NCI-H1048 (cell line): ENCODE measurements around the gene SUV39H1.
"Not testable (repeated sequence)": the region's sequence is repeated elsewhere in the genome, so short reads cannot be mapped to it uniquely, and the experiment has no call there.

Source experiments
- DNase-seq: peaks from one replicate; lab custom pipeline; 2025; lab: John Stamatoyannopoulos, UW

The SUV39H1 gene

DNA sequence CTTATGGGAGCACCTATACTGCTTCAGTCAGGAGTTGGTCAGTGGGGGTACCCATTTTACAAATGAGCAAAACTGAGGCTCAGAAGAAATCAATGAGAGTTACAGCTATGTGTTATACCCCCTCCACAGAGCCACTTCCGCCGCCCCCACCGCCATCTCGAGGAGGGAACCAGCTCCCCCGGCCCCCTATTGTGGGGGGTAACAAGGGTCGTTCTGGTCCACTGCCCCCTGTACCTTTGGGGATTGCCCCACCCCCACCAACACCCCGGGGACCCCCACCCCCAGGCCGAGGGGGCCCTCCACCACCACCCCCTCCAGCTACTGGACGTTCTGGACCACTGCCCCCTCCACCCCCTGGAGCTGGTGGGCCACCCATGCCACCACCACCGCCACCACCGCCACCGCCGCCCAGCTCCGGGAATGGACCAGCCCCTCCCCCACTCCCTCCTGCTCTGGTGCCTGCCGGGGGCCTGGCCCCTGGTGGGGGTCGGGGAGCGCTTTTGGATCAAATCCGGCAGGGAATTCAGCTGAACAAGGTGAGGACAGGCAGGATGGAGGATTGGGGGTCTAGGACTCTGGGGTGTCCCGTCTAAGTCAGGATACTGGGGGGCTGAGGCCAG lies 7.9 kb upstream of the SUV39H1 start:
- DNase-seq, result no peak

DNA sequence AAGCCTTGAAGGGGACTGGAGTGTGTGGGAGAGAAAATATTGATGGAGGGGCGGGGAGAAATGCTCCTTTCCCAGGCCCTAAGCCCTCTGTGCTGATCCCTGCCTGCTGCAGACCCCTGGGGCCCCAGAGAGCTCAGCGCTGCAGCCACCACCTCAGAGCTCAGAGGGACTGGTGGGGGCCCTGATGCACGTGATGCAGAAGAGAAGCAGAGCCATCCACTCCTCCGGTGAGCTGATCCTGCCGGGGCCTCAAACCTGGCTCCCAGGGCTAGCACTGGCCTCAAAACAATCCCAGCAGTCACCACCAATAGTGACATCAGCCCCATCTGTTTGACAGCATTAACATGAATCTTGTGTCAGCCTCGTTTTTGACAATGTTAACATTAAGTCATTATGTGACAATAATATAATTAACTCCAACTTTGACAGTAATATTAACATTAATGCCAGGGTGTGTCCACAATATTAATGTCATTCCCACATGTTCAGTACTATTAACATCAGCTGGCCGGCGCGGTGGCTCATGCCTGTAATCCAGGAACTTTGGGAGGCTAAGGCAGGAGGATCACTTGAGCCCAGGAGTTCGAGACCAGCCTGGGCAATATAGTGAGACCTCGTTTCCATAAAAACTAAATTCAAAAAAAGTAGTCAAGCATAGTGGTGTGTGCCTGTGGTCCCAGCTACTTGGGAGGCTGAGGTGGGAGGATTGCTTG lies 7.2 kb upstream of the SUV39H1 start:
- no peak for DNase-seq

DNA sequence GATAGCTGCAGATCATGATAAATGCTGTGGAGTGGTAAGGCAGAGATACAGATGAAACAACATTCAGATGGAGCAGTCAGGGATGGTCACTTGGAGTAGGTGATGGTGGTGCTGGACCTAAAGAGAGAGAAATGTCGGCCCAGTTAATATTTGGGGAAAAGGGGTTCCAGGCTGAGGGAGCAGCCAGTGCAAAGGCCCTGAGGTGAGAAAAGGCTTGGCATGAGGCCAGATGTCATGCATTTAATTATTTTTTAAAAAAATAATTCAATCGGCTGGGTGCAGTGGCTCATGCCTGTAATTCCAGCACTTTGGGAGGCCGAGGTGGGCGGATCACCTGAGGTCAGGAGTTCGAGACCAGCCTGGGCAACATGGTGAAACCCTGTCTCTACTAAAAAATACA lies 4.8 kb upstream of the SUV39H1 start:
- not testable (repeated sequence) for DNase-seq

DNA sequence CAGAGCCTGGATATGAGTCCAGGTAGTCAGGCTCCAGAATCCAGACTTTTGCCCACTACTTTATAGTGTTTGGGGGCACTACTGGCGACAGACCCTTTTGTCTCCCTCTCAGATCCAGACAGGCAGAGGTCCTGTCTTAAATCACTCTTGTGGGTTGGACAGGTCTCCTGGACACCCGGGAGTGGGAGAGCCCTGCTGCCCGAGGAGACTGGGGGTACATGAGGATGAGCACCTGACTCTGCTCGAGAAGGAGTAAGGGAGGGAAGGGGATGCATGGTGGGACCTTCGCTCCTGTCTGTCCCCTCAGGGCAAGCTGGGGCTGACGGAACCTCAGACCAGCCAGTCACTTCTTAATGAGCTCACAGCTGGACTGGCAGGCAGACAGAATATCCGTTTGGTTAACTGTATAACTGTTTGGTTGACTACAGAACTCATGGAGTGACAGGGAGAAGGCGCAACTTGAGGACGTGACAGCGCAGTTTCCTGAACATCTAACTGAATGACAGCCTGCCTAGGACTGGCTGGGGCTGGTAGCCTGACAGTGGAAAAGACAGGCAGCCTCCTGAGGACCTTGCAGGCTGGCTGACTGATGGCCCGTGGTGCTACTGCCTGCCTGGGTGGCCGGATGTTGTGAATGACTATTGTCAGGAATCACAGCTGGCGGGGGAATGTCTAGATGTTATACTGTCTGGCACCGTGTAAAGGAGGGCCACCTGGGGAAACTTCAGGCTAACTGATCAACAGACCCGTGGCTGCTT lies 1.6 kb upstream of the SUV39H1 start:
- no peak for DNase-seq

DNA sequence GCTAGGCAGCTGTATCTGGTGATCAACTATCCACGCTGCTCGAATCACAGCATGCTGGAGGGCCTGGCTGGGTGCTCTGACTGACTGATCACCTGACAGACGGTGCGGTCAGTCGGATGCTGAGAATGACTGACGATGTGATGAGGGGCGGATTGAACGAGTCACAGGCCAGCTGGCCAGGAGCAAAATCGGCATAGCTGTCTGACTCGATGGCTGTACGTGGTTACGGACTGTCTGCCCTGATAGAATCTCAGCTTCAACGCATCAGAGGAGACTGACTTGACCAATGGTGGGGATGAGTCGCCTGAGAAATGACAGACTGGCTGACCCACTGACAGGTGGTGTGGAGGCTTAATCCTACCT lies 1.0 kb upstream of the SUV39H1 start:
- DNase-seq, result no peak

DNA sequence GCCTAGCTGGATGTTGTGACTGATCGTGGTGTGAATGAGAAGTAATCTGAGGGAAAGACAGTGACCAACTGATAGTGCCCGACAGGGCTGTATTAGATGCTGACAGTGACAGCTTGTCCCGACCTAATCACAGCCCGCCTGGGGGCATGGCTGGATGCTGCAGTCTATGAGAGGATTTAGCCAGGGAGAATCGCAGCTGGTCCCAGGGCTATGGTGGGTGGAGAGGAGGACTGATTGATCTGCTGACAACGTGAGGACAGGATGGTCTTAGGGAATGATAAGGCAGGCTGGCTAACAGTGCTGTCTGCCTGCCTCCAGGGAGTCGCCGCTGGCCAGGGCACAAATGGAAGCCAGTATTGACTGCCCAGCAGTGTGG lies 621 bp upstream of the SUV39H1 start:
- no peak for DNase-seq

DNA sequence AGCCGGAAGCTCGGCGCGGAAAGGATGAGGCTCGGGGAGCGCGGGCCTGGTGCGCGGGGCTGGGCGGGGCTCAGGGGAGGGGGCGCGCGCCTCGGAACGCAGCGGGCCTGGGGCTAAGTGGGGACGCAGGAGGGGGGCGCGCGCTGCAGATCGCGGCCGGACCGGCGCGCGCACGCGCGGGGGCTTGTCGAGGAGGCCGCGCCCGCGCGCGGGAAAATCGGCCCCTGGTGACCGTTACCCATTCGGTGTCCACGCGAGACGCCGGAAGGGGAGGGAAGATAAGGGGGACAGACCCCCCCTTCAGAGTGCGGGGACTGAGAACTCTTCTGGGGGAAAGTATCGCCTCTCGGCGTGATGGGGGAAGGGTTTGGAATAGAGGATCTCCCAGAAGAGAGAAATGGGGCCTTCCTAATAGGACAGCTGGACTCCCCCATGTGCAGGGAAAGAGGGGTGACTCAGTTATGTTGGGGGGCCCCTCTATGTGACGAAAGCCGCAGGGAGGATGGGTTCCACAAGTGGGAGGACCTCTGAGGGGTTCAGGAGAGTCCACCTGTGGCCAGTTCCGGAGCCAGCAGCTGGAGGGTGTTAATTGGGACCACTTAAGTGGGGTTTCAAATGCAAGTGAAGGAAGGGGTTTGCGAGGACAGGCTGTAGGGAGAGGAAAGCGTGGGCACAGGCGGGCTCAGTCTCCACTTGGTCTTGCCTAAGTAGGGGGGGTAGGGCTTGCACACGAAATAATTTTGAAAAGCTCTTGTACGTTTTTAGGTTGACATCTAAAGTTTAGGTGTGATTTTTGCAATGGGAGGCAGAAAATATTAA lies 584 bp downstream of the SUV39H1 start:
- DNase-seq, result peak; percentile 6

DNA sequence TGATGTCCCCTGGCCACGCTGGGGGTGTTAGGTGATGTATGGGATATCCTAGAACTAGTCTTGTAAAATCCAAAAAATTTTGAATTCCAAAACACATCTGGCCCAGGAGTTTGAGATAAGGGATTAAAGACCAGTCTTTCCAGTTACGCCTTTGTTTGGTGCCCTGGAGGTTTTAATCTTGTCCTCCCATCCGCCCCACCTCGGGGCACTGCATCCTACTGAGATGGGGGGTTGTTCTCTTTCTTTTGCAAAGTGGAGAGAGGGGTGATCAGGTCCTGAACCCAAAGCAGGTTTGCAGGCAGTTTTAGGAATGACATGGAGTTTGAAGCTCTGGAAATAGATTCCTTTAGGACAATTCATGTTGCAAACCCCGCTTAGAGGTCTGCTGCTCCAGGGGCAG lies 1.8 kb downstream of the SUV39H1 start:
- DNase-seq, result no peak

DNA sequence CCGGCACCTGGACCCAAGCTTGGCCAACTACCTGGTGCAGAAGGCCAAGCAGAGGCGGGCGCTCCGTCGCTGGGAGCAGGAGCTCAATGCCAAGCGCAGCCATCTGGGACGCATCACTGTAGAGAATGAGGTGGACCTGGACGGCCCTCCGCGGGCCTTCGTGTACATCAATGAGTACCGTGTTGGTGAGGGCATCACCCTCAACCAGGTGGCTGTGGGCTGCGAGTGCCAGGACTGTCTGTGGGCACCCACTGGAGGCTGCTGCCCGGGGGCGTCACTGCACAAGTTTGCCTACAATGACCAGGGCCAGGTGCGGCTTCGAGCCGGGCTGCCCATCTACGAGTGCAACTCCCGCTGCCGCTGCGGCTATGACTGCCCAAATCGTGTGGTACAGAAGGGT lies 3.7 kb downstream of the SUV39H1 start:
- DNase-seq, result no peak

DNA sequence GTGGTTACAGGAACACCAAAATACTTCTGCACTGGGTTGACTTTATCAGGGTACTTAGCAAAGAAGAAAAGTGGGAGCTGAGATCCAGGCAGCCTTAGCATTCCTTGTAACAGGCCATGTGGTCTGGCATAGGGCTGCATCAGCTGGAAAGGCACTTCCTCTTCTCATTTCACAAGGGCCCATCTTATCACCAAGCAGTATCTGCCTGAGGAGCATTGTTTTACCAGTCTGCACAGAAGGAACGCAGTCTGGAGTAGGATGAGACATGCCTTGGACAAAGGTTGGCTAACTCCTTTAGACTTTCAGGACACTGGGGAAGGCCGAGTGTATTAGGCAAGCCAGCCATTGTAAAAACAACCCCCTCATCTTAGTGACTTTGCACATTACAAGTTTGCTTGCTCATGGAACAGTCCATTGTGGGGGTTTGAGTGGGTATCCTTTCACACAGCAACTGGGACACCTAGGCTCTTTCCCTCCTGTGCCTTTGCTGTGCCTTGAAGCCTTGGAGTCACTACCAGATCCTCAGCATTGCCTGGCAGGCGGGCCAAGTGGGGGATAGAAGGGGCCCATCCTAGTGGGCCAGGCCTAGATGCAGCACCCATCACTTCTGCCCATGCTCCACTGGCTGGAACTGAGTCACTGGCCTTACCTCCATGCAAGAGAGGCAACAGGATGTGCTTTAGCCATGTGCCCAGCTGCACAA lies 4.6 kb downstream of the SUV39H1 start:
- DNase-seq, result no peak

DNA sequence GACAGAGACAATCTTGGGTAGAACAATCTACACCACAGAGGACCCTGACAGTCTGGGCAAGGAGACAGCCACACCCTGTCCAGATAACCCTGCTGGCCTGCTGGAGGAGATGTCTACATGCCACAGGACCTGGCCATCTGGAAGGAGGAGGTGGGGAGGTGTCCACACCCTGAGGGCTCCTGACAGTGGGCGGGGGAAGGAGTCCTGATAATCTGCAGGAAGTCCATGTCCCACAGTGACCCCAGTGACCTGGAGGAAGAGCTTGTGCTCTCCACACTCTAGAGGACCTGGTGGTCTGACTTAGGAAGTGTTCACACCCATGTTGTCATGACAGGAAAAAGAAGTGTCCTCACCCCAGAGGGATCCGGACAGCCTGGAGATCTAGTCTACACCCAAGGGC lies 5.5 kb downstream of the SUV39H1 start:
- no peak for DNase-seq

DNA sequence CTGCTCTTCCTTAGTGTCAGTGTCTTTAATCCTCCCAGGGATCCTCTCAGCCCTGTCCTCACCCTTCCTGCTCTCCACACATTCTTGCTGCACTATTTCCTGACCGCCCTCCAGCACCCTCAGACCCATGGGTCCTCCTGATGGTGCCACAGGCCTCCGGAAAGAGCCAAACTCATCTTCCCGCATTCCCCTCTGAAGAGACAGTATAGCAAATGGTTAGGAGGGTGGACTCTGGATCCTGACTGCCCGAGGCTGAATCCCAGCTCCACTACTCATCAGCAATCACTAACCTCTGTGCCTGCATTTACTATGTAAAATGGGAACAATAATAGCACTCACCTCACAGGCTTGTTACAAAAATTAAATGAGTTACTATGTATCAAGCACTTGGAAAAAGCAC lies 6.2 kb downstream of the SUV39H1 start:
- DNase-seq, result no peak

DNA sequence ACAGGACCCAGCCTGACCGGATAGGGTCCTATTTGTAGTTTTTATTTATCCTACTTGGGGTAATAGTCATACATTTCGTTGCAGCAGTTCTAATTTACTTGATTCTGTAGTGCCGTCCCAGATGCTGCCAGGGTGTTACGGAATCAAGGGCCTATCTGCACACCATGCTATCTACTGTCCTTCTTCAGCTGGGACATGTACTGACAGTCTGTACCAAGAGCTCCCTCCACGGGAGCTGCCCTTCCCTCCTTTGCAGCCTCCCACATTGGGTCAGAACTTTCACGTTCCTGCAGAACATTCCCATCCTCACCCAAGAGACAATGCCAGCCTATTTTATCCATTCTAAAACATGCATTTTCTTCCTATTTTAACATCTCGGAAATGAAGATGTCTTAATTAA lies 6.7 kb downstream of the SUV39H1 start:
- no peak for DNase-seq

DNA sequence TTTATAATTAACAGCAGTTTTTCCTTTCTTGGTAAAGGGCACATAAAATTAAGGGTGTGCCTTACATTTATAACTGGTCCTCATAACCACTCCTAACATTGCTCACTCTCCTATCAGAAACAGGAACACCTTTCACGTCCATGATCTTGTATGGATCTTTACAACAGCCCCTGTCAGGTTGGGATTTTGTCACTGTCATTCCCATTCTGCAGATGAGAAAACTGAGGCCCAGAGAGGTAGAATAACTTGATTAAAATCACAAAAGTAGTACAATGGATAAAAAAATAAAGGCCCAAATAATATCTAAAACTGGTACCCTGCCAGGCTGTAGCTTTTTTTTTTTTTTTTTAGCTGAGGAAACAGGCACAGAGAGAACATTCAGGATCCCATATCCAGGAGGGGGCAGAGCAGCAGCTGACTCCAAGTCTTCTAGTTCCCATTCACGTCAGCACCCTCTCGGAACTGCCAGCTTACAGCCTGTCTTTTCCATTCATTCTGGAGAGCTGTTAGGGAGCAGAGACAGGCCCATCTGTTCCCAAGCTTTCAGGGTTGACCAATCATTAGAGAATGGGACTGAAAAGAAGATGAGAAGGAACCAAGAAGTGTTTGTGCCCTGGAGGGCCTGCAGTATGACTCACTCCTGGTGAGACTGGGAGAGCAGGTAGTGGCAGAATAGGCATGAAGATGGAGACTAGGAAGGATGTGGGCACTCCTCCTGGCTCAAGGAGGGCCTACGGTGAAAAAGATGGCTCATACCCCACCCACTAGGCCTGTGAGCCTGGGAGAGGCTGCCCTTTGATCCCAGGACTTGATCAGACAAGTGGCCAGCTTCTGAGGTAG lies 7.3 kb downstream of the SUV39H1 start:
- DNase-seq, result no peak

DNA sequence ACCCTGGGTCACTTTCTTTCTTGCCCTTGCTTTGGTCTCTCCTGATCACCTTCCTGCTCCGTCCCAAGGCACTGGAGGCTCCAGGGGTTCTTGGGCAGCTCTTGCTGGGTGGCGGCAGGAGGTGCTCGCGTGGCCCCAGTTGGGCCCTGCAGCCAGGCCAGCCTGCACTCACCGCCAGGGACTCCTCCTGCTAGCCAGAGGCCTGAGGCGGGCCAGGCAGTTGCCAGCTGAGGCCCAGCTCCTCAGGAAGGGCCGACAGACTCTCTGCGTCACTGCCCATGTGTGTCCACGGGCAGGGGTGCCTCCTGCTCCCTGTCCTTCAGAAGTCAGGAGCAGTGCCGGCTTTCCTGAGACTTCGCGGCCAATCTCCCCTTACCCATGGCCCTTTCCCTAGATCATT lies 9.3 kb downstream of the SUV39H1 start:
- no peak for DNase-seq

DNA sequence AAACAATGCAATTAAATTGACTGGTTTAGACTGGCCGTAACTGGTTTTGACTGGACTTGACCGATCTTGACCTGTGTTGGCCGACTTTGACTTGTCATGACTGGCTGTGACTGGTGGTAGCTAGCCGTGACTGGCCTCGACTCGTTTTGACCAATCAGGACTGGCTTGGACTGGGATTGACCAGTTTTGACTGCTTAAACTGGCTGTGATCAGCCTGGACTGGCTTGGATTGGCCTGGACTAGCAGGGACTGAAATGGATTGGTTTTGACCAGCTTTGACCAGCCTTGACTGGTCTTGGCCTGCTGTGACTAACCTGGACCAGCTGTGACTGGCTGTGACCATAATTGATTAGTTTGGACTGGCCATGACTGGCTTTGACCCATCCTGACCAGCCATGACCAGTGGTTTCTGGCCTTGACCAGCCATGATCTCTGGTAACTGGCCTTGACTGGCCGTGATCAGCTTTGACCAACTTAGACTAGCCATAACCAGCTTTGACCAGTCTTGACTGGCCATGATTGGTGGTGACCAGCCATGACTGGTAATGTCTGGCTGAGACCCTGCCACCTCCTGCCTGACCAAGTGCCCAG lies 13.1 kb downstream of the SUV39H1 start:
- DNase-seq, result no peak

DNA sequence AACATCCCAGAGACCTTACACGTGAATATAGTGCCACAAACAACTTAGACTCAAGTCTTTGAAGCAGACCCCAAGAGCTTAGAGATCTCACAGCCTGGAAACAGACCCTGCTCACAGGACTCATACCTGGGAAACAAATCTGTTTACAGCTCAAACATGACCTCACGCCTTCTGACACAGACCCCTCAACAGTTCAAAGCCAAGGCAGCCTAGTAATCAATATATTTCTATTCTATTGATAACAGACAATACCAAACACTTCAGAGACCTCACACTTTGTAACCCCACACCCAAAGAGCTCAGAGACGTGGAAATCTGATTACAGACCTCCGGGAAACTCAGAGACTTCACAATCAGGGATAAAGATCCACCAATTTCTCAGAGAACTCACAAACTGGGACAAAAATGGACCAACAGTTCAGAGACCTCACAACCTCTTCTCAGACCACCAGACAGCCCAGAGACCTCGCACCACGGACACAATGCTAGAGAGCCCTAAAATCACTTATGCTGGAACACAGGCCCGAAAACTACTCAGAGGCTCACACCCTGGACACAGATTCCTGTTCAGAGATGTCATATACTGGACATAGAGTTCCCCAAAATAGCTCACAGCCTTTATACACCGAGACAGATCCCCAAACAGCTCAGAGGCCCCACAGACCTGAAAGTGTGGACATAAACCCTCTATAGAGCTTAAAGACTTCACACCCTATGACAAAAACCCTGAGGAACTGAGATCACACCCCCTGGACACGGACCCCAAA lies 14.8 kb downstream of the SUV39H1 start:
- no peak for DNase-seq

DNA sequence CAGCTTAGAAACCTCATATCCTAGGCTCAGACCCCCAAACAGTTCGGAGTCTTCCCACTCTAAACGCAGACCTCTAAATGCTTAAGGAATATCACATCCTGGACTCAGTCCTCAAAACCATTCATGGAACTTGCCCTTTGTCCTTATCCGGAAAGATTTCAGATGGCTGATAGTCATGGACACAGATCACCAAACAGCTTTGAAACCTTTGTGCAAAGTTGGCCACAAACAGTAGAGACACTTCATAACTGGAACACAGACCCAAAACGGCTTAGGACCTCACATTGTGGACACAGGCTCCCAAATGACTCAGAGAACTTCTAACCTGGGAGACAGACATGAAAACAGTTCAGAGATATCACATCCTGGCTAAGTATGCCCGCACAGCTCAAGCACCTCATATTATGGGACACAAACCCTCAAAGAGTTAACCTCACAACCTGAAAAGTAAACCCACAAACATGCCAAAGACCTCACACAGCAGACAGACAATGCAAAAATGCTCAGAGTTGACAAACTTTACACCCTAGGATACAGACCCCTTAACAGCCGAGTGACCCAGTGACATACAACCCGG lies 15.5 kb downstream of the SUV39H1 start:
- DNase-seq, result no peak

DNA sequence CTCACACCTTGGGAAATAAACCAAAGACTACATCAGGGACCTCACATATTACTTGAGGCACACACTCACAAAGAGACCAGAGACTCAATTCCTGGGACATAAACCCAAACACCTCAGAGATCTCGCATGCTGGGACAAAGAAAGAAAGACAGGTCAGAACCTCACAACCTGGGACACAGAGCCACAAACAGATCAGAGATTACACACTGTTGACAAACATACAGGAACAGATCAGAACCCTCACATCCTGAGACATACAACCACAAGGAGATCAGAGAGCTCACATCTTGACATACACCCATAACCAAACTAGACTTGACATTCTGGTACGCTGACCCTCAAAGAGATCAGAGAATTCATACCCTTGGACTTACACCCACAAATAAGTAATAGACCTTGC lies 17.3 kb downstream of the SUV39H1 start:
- no peak for DNase-seq

DNA sequence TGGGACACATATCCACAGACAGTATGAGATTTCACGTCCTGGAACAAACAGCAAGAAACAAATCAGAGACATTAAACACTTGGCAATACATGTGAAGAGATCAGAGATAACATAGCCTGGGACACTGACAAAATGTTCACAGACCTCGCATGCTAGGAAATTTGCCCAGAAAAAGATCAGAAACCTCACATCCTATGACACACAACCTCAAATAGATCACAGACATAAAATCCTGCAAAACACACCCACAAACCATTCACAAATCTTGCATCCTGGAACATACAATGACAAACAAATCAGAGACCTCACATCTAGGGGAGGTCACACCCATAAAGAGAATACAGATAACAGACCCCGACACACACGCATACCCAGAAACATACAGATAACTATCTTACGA lies 18.0 kb downstream of the SUV39H1 start:
- DNase-seq, result no peak
